C1 segment of cervical spinal cord (tissue), 14 donors: ENCODE data around the gene PSMA2.
A peak's percentile ranks its signal among the peaks of the same experiment; 100 is the strongest.

Experiments used
- DNase-seq, 14 donors: peaks; one replicate each; lab custom pipeline; 2025; lab: John Stamatoyannopoulos, UW

The PSMA2 gene

GRCh38 chr7:42940985-42941847 is 9.2 kb upstream of the PSMA2 start:
- DNase-seq: peak in 12 of 14 donors; percentile 15 to 84 (median 50)

- DNase-seq: no peak
These were observed 7.7 kb upstream of the PSMA2 start for GRCh38 chr7:42939457-42940240.

GRCh38 chr7:42935861-42936260 is 3.9 kb upstream of the PSMA2 start:
- DNase-seq: no peak

- no peak for DNase-seq
These were observed 2.3 kb upstream of the PSMA2 start for GRCh38 chr7:42934291-42934690.

GRCh38 chr7:42932811-42933591 is 1.0 kb upstream of the PSMA2 start:
- peak in 6 of 14 donors; percentile 4 to 47 (median 26) for DNase-seq

GRCh38 chr7:42931447-42931833 is 534 bp downstream of the PSMA2 start:
- no peak for DNase-seq

- DNase-seq: no peak
These were observed 1.1 kb downstream of the PSMA2 start for GRCh38 chr7:42930889-42931288.

GRCh38 chr7:42929449-42929848 is 2.5 kb downstream of the PSMA2 start:
- no peak for DNase-seq

GRCh38 chr7:42928754-42929153 is 3.2 kb downstream of the PSMA2 start:
- no peak for DNase-seq

- no peak for DNase-seq
These were observed 5.8 kb downstream of the PSMA2 start for GRCh38 chr7:42926204-42926603.

- DNase-seq: no peak
These were observed 6.3 kb downstream of the PSMA2 start for GRCh38 chr7:42925630-42926029.

GRCh38 chr7:42924223-42924838 is 7.6 kb downstream of the PSMA2 start:
- no peak for DNase-seq

GRCh38 chr7:42922017-42922753 is 9.8 kb downstream of the PSMA2 start:
- DNase-seq: no peak

- no peak for DNase-seq
These were observed 16.6 kb downstream of the PSMA2 start for GRCh38 chr7:42915356-42915755.

- no peak for DNase-seq
These were observed 17.4 kb downstream of the PSMA2 start for GRCh38 chr7:42914421-42915045.

- DNase-seq: no peak
These were observed 18.0 kb downstream of the PSMA2 start for GRCh38 chr7:42914009-42914408.

- DNase-seq: no peak
These were observed 18.4 kb downstream of the PSMA2 start for GRCh38 chr7:42913591-42913990.

- DNase-seq: peak; percentile 67 to 97 (median 95)
These were observed 20.2 kb downstream of the PSMA2 start, which contains the start of gene C7orf25 for GRCh38 chr7:42911454-42912447. Gene C7orf25, minus strand, starts transcription at chr7:42912070. Its CDS starts 1,170 bp downstream, at chr7:42910900.

GRCh38 chr7:42910306-42910705 is 21.7 kb downstream of the PSMA2 start:
- peak in 4 of 14 donors; percentile 5 to 37 (median 27) for DNase-seq
